ENCODE measurements around the gene ZNF423. TPM values are rescaled to one million over a fixed set of nuclear protein-coding genes. Genes with fewer than 3 reads are reported as not detected.

ZNF423 gene
- total and polyA plus RNA-seq, 9 of the 15 experiments (the other 6 are each of a cell fraction or from before 2014, with no cell fraction given), result not detected

DNA sequence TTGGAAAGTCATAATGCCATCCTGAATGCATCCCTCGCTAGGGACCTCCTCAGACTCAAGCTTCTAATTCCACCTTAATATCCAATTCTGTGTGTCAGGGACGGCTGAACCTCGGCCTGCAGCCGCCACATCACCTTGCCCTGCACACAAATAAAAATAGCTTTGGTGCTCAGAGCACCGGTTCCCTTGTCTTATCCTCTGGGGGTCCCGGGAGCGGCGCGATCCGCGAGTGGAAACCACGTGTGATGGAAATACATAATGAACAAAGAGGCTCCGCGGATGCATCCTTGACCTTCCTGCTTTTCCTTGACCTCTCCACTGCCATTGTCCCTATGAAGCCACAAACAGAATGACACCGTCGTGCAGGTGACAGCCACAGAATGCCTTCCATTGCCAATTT is 143.4 kb downstream of the ZNF423 start:
- 0 out of 2 replicates have a peak, but pooled peaks cover 2% of the 10 kb centered on the region for H4K20me1 ChIP-seq (replicated peaks; ENCODE audit: control insufficient read depth, insufficient read depth, low read length)
- H3K27me3 ChIP-seq (ENCODE audit: control insufficient read depth in 2 of 2, insufficient read depth in 2 of 2, low read length in 2 of 2), result peaks cover 11 to 43% of the 10 kb centered on the region in 2 experiments
- H3K79me2 ChIP-seq (ENCODE audit: control insufficient read depth, insufficient read depth, low read length), result no peaks in the 10 kb centered on the region
- intact Hi-C loops (cut with micrococcal nuclease) (no loop called here), in situ Hi-C loops (cut with MboI) (no loop called here)
- no peak overlapping the region for H3K27ac ChIP-seq (ENCODE audit: extremely low read depth, low read depth, low read length)
- TF ChIP-seq, protein P1, sequence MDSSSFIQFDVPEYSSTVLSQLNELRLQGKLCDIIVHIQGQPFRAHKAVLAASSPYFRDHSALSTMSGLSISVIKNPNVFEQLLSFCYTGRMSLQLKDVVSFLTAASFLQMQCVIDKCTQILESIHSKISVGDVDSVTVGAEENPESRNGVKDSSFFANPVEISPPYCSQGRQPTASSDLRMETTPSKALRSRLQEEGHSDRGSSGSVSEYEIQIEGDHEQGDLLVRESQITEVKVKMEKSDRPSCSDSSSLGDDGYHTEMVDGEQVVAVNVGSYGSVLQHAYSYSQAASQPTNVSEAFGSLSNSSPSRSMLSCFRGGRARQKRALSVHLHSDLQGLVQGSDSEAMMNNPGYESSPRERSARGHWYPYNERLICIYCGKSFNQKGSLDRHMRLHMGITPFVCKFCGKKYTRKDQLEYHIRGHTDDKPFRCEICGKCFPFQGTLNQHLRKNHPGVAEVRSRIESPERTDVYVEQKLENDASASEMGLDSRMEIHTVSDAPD (CRISPR knock-in tag; IDR thresholded peaks at IDR 0.05), result no peak
- TF ChIP-seq HNRNPH1 (optimal IDR thresholded peaks at IDR 0.05; ENCODE audit: low read depth, low read length), result no peak
- TF ChIP-seq, protein P2, sequence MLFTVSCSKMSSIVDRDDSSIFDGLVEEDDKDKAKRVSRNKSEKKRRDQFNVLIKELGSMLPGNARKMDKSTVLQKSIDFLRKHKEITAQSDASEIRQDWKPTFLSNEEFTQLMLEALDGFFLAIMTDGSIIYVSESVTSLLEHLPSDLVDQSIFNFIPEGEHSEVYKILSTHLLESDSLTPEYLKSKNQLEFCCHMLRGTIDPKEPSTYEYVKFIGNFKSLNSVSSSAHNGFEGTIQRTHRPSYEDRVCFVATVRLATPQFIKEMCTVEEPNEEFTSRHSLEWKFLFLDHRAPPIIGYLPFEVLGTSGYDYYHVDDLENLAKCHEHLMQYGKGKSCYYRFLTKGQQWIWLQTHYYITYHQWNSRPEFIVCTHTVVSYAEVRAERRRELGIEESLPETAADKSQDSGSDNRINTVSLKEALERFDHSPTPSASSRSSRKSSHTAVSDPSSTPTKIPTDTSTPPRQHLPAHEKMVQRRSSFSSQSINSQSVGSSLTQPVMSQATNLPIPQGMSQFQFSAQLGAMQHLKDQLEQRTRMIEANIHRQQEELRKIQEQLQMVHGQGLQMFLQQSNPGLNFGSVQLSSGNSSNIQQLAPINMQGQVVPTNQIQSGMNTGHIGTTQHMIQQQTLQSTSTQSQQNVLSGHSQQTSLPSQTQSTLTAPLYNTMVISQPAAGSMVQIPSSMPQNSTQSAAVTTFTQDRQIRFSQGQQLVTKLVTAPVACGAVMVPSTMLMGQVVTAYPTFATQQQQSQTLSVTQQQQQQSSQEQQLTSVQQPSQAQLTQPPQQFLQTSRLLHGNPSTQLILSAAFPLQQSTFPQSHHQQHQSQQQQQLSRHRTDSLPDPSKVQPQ (CRISPR knock-in tag; IDR thresholded peaks at IDR 0.05; ENCODE audit: borderline replicate concordance), result no peak
- TF ChIP-seq, protein P3, sequence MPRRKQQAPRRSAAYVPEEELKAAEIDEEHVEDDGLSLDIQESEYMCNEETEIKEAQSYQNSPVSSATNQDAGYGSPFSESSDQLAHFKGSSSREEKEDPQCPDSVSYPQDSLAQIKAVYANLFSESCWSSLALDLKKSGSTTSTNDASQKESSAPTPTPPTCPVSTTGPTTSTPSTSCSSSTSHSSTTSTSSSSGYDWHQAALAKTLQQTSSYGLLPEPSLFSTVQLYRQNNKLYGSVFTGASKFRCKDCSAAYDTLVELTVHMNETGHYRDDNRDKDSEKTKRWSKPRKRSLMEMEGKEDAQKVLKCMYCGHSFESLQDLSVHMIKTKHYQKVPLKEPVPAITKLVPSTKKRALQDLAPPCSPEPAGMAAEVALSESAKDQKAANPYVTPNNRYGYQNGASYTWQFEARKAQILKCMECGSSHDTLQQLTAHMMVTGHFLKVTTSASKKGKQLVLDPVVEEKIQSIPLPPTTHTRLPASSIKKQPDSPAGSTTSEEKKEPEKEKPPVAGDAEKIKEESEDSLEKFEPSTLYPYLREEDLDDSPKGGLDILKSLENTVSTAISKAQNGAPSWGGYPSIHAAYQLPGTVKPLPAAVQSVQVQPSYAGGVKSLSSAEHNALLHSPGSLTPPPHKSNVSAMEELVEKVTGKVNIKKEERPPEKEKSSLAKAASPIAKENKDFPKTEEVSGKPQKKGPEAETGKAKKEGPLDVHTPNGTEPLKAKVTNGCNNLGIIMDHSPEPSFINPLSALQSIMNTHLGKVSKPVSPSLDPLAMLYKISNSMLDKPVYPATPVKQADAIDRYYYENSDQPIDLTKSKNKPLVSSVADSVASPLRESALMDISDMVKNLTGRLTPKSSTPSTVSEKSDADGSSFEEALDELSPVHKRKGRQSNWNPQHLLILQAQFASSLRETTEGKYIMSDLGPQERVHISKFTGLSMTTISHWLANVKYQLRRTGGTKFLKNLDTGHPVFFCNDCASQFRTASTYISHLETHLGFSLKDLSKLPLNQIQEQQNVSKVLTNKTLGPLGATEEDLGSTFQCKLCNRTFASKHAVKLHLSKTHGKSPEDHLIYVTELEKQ (CRISPR knock-in tag; IDR thresholded peaks at IDR 0.05), result no peak
- TF ChIP-seq ZNF184 (CRISPR knock-in tag; IDR thresholded peaks at IDR 0.05), result no peak
- no peak for TF ChIP-seq FOXJ2 (tag; IDR thresholded peaks at IDR 0.05)
- TF ChIP-seq, protein P4, sequence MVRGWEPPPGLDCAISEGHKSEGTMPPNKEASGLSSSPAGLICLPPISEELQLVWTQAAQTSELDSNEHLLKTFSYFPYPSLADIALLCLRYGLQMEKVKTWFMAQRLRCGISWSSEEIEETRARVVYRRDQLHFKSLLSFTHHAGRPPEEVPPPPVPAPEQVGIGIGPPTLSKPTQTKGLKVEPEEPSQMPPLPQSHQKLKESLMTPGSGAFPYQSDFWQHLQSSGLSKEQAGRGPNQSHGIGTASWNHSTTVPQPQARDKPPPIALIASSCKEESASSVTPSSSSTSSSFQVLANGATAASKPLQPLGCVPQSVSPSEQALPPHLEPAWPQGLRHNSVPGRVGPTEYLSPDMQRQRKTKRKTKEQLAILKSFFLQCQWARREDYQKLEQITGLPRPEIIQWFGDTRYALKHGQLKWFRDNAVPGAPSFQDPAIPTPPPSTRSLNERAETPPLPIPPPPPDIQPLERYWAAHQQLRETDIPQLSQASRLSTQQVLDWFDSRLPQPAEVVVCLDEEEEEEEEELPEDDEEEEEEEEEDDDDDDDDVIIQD (CRISPR knock-in tag; IDR thresholded peaks at IDR 0.05), result no peak
- no peak for TF ChIP-seq SIN3A (IDR thresholded peaks at IDR 0.05; ENCODE audit: borderline replicate concordance in 2 of 2, control insufficient read depth in 1 of 2, low read depth in 2 of 2, low read length in 2 of 2)
- TF ChIP-seq ZNF263 (CRISPR knock-in tag; IDR thresholded peaks at IDR 0.05; ENCODE audit: borderline replicate concordance), result no peak
- TF ChIP-seq, protein P5, sequence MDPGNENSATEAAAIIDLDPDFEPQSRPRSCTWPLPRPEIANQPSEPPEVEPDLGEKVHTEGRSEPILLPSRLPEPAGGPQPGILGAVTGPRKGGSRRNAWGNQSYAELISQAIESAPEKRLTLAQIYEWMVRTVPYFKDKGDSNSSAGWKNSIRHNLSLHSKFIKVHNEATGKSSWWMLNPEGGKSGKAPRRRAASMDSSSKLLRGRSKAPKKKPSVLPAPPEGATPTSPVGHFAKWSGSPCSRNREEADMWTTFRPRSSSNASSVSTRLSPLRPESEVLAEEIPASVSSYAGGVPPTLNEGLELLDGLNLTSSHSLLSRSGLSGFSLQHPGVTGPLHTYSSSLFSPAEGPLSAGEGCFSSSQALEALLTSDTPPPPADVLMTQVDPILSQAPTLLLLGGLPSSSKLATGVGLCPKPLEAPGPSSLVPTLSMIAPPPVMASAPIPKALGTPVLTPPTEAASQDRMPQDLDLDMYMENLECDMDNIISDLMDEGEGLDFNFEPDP (CRISPR knock-in tag; IDR thresholded peaks at IDR 0.05), result no peak
- WGBS (ENCODE audit: insufficient coverage, low coverage, missing lambda C conversion rate), result 2% methylated on average over 16 of the region's 16 CpGs
- ATAC-seq (no peak), FAIRE-seq (no peak), DNase-seq (ENCODE audit: extremely low read depth in 1 of 4, low spot score in 3 of 4) (no peak)
- H3K9me1 ChIP-seq (ENCODE audit: control insufficient read depth, insufficient read depth, low read length), result no peaks in the 10 kb centered on the region
- H3K36me3 ChIP-seq (ENCODE audit: control insufficient read depth, insufficient read depth, low read length), result no peaks in the 10 kb centered on the region
- no peak overlapping the region for H3K4me3 ChIP-seq
- H3K9ac ChIP-seq (ENCODE audit: insufficient read depth in 1 of 2, low read depth in 2 of 2, low read length in 2 of 2), result no peak overlapping the region
- no TSS peak for BruUV-seq (replicated peaks)
- ChIA-PET POLR2A (interaction anchor here (0.7 kb wide), 1 partner anchor 16 kb away, joined by 3 read pairs; no protein-coding TSS in a partner anchor), CTCF (ENCODE audit: low intra/inter-chr PET ratio) (no interaction called here)
- H3K4me1 ChIP-seq (replicated peaks in 1 of 2; ENCODE audit: control insufficient read depth in 2 of 2, insufficient read depth in 2 of 2, low read length in 2 of 2), result no peaks in the 10 kb centered on the region
- H3K9me3 ChIP-seq (replicated peaks; ENCODE audit: control insufficient read depth, insufficient read depth, low read depth, low read length), result no peaks in the 10 kb centered on the region
- H2AFZ ChIP-seq (ENCODE audit: low read depth, low read length), result no peak overlapping the region
- no peak overlapping the region for H3K4me2 ChIP-seq (ENCODE audit: insufficient read depth, low read length)
